GM21529 (cell line): ENCODE measurements around the gene ATG101.
A peak's percentile ranks its signal among the peaks of the same experiment; 100 is the strongest.

ENCODE experiments used
- ATAC-seq: cut with Tn5 transposase; IDR thresholded peaks from one replicate; pipeline ENCODE4 v1.9.1; 2021; ENCODE audit not compliant: unreplicated experiment

ATG101 gene, protein sequence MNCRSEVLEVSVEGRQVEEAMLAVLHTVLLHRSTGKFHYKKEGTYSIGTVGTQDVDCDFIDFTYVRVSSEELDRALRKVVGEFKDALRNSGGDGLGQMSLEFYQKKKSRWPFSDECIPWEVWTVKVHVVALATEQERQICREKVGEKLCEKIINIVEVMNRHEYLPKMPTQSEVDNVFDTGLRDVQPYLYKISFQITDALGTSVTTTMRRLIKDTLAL

DNA sequence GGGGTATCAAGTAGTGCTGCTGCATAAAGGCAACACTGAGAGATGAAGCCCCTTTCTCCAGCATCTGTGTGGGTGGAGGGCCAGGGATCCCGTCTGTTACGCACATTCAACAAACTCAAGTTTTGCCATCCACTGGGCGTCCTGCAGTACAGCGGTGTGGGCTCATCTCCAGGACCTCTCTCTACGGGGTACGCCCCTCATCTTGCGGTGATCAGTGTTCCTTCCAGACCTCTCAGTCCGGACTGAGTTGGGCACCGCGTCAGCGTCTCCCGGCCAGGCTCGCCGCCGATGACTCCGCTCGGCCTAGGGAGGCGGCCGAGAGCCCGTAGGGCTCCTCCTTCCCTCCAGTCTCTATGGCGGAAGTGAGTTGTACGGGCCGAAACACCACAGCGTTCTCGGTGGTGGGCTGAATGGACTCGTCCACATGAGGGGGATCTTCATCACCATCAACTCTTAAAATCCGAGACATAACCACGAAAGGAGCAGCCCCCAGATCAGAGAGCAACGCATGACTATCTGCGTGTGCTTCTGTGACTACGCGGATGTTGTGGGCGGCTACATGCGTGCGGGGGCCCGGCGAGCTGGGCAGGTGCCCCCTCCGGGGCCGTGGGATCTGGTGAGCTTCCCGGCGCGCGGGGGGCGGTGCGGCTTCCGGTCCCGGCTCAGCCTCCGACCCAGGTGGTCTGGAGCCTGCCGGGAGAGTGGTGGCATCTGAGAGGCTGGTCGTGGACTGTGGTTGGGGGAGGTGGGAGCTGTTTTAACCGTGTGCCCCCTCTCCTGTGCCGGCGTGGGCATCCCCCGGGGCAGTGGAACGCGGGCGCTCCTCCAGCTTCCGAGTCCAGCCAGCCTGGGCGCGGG is at the start of gene ATG101:
TSS of gene ATG101 (plus strand) at position 652 of the 858 bp plus-strand sequence. CDS start 3,673 bp downstream, outside the sequence.
- ATAC-seq, result peak; percentile 94

DNA sequence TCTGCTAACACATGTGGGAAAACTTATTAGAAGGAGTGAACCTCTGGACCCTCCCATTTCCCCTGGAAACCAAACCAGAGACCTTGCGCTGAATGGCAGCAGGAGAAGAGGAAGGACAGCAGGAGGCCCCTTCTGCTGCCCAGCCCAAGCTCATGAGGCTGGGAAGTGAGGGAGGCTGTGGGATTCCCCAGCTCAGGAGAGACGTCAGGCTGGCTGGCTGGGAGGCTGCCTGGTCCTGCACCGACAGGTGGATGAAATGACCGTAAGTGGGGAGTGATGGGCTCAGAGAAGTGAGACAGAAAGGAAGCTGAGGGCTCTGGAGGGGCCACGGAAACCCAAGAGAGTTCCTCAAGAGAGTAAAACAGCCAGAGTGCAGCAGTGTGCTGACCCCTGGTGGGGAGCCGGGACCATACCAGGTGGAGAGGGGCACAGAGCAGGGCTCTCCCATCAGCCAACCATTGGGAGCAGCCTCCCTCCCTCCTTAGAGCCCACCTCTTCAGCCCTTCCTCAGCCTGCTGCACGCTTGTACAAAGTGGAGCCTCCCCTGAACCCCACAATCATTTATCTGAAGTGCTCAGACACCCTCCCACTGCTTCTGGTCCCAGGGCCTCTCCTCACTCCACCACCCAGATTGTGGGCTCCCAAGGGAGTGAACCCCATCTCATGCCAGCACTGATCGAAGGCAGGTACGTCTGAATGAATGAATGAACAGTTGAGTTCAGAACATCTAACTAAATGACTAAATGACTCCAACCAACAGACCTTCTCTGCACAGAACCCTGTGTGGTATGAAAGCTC is 49.0 kb upstream of the ATG101 start:
- ATAC-seq, result peak; percentile 45

DNA sequence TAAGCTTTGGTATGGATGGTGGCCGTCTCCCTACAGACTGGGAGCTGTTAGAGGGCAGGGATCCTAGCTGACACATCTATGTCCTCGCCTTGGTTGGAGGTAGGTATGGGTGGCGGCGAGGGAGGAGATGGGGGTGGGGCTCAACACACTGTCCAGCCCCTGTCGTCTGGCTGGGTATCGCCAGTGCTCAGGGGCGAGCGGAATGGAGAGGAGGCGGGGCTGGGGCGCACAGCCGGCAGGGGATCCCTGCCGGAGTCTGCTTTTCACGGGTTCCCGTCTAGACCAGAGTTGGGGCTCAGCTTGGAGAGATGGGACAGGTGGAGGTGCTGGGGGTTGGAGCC is 47.0 kb upstream of the ATG101 start:
- no peak for ATAC-seq

DNA sequence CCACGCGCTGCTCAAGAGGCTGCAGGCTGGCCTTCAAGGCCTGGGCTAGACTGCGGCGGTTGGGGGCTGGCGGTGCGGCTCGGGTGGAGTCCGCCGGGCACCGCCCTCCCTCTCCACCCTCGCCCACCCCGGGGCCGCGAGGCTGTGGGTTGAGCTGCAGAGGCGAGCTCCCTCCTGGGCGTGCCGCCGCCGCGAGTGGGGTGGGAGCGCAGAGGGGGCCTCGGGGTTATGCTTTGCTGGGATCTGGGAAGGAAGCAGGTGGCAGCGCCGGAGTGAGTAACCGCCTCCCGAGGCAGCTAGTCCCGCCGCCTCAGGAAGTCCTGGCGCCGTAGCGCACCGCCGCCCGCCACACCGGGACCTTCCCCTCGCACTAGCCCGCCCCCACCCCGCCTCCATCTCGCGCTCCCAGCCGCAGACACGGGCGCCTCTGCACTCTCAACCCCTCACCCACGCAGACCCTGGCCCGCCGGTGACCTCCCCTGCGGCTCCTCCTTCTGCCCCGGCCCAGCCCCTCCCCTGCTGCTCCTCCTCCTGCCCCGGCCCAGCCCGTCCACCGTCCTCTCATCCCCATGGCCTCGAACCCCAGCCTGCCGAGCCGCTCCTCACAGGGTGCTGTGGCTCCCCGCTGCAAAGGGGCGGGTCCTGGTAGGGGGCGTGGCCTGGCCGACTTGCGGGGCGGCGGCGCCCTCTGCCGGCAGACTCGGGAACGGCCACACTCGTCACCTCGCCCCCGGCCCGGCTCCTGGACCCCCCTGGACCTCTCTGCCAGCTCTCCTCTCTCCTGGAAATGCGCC is 46.4 kb upstream of the ATG101 start:
- ATAC-seq, result peak; percentile 51

DNA sequence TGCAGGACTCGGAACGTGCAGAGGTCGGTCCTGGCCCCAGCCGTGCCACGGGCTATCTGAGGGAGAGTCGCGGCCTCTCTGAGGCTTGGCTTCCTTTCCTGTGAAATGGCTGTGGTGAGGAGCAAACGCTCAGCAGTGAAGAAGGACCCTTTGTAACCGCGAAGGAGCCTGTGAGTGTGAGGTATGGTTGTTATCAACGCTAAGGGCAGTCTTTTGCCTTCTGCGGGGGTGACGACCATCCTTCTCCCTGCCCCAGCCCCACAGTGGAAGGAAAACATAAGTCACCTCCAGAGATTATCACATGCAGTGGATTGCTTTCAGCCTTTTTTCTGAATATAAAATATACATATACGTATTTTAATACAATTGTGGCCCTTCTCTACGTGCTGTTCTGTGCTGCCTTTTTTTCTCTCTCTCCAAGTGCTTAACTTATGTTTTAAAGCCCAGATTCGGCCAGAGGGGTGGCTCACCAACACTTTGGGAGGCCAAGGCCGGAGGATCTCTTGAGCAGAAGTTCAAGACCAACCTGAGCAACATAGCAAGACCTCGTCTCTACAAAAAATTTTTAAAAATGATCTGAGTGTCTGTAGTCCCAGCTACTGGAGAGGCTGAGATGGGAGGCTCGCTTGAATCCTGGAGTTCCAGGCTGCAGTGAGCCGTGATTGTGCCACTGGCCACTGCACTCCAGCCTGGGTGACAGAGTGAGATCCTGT is 45.6 kb upstream of the ATG101 start:
- ATAC-seq, result no peak

DNA sequence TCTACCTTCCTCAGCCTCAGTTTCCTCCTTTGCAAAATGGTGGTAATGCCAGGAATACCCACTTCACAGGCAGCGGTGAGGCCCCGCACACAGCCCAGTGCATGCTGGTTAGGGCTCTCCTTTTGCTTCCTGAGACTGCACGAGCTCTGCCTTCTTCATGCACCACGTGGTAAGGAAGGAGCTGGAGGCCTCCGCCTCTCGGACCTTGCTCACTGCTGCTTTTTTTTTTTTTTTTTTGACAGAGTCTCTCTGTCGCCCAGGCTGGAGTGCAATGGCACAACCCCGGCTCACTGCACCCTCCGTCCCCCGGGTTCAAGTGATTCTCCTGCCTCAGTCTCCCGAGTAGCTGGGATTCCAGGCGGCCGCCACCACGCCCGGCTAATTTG is 44.9 kb upstream of the ATG101 start:
- no peak for ATAC-seq

DNA sequence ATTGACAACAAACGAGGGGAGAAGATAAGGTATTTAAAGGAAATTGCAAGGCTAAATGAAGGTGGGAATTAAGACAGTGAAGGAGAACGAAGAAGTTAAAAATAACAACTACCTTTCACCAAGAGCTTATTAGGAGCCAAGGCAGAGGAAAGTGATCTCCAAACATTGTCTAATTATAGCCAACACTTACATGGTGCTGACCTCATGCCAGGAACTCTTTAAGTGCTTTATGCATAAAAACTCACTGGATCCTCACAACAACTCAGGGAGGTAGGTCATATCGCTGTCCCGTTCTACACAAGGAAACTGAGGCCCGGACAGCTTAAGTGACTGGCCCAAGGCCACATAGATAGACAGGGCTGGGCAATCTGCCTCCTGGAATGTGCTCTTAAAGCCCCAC is 43.5 kb upstream of the ATG101 start:
- ATAC-seq, result no peak

DNA sequence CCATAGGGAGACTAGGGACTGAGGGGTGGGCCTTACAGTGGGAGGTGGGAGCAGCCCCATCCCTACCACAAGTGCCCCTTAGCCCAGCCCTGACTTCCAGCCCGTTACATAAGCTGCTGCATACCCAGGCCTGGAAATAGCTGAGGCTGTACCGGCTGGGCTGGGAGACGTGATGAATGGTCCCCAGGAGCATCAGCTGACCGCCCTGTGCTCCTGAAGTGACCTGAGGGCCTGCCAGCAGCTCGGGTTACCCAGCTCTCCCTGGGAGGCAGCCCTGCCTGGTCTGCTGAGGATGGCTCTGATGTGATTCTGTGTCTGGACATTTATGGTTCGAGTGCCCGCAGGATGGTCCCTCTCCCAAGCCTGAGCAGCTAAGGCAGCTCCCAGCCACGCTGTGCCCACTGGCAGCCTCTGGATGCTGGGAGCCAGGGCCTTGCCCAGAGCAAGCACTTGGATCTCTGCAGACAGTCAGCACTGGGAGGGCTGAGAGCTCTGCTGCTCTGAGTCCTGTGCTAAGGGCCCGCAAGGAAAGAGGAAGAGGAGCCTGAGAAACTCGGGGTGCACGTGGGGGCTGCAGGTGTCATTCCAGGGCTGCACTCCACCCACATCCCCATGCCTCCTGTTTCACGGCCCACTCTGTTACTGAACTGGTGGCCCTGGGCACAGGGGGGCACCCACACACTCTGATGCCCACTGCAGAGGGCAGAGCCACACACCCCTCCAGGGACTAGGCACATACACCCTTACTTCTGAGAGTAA is 42.5 kb upstream of the ATG101 start:
- no peak for ATAC-seq

DNA sequence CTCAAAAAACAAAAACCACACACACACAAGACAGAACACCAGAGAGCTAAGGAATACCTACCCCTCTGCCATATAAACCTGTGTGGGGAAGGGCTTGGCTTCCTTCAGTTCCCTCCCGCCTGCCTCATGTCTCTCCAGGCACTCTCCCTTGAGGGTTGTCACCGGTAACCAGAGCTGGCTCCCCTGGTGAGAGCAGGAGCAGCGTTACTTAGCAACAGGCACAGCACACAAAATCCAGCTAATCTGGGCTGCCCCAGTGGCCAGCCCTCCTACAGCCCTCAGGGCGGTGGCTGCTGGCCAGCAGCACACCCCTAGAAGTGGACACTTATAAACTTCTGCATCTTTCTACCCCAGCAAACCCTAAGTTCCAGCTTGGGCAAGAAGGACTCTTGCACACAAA is 40.1 kb upstream of the ATG101 start:
- no peak for ATAC-seq

DNA sequence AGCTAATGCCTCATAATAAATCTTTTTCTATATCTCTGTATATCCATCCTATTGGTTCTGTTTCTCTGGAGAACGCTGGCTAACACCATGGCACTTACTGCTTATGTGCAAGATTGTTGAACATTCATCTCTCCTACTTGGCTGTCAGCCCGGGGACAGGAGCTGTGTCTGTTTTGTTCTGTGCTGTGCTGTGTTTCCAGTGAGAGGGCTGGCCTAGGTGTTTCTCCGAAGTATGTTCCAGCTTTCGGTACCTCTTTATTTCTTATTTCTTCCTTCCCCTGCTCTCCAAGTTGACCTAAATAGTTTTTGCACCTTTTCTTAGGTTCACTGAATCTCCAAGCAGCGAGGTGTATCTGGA is 37.4 kb upstream of the ATG101 start:
- no peak for ATAC-seq

DNA sequence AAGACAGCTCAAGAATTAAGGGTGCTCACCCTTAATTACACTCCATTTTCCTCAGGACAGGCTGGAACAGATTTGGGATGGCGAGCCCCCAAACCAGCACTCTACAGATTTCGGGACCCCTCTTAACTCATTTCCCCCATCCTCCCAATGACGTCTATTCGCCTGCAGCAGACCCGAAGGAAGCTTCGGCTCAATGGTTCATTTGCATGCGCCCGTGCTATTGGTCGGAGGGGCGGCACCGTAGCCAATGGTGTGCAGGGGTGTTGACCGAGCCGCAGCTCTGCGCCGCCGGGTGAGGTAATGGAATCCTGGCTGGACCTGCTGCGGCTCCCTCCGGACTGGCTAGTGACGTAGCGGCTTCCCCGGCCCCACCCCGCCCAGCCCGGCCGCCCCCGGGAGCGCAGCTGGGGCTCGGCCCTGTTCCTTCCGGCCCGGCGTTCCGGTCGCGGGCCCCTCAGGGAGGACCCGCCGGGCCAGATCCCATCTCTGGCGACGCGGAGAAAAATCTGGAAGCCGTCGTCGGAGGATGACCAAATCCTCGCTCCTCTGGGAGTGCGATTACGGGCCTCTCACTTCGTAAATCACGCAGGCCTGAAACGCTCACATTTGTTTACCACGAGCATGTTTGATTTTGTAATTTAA is 36.9 kb upstream of the ATG101 start:
- ATAC-seq, result peak; percentile 89

DNA sequence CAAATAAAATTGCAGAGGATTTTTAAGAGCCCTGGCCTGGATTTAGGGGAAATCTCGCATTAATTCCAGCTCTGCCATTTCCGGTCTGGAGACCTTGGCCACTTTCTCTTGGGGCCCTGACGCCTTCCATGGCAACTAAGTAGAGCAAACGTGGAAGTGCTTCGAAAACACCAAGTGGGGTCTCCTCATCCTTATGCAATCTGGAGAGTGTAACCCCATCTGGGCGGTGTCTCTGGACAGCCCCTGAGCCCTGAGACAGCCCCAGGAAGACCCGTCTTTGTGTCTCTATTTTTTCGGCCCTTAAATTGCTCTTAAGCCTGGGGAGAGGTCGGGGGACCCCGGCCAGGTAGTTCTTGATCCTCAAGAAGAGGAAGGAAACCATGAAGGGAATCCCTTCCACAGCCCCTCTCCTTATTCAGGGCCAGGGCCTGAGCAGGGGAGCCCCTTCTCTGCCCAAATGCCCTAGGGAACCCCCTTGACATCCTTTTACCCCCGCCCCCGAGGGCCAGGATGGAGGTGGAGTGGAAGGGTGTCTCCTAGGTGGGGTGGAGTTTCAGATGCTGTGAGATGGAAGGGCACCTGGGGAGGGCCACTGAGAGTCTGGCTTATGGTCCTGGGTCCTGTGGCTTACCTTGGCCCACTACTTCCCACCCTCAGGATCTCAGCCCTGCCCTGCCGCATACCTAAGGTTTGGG is 36.2 kb upstream of the ATG101 start:
- no peak for ATAC-seq

DNA sequence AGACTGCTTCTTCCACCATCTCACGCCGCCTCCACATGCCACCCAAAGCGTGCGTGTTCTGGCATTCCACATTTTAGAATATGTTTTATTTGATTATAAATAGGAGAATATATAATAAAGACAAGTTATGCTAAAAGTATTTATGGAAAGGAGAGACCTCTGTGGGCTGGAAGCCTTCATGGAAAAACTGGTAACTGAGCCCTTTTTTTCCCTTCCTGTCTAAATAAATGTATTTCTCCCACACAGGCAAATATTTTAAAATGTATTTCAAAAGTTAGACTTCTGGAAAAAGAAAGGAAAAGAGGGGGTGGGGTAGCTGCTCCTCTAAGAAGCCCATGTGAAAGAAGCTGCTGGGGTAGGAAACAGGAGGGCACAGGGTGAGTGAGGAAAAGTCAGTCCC is 34.6 kb upstream of the ATG101 start:
- no peak for ATAC-seq

DNA sequence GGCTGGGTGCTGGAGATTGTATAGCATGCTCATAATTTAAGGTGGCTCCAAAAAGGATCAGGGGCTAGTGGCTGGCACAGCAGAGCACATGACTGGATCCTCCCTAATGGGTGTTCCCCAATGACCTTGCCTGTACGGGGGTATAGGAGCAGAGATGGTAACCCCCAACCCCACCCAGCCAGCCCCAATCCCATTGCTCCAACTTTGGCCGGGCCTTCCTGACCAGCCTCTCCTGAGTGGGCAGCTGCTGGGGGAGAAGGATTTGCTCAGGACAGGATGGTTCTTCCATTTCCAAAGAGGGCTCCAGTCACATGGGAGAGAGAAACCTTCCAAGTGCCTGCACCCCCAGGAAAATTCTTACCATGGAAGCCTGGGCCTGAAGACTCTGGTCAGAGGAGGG is 33.9 kb upstream of the ATG101 start:
- ATAC-seq, result no peak

DNA sequence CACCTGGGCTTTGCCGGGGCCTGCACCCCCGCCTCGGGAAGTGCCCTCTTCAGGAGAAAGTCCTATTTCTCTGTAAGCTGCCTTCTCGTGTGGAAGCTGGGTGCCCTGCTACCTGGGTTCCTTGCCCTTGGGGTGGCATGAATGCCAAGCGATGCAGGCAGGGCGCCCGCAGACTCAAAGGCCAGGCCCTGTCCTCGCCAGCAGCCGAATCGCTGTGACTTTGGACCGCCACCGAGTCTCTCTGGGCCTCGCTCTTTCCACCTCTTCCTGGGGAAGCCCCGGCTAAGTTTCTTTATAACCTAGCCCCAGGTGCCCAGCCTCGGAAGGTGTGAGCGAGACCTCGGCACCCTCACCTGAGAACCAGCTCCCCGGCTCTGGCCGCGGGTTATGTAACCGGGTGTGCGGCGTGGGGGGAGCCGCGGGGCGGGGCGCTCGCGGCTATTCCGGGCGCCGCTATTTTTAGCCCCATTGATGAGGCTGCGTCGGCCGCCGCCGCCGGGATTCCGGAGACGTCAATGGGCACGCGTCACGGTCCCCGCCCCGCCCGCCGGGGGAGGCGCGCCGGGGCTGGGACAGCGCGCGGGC is 33.1 kb upstream of the ATG101 start:
- peak; percentile 43 for ATAC-seq

DNA sequence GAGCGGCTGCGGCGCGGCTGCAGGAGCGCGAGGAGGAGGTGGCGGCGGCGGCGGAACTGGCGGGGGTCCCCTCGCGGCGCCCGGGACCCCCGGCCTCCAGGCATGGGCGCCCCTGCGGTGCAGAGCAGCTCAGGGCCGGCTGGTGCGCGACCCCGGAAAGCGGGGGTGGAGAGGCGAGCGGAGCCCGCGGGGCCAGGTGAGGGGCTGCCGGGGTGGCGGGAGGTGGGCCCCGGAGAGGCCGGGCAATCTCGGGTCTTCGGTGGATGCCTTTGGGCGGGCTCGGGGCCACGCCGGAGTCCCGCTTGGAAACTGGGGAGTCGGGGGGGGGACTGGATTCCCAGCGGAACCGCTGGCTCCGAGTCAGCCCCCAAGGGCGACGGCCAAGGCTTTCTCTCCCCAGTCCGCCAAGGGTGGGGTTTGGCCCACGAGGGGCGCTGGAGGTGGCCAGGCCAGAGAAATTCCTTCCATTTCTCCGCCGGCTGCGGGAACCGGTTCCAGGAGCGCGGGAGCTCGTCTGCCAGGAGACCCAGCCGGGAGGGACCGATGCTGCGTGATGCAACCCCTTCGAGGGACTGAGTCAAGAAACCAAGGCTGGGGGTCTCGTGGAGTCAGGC is 32.4 kb upstream of the ATG101 start:
- ATAC-seq, result no peak

DNA sequence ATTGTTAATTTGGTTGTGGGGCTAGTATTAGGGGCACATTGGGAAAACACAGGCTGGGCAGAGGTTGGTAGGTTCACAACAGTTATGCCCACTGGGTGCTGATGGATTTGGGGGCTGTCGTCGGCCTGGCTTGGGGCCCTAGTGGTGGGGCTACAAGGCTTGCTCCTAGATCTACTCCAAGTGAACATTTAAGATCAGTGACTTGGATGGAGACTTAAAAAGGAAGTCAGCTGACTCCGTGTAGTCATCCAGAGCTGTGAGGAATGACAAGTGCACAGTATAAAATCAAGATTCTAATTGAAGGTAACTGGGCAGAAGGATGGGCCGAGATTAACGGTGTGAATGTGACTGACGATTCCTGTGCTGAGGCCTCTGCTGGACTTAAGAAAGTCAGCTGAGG is 31.3 kb upstream of the ATG101 start:
- no peak for ATAC-seq

DNA sequence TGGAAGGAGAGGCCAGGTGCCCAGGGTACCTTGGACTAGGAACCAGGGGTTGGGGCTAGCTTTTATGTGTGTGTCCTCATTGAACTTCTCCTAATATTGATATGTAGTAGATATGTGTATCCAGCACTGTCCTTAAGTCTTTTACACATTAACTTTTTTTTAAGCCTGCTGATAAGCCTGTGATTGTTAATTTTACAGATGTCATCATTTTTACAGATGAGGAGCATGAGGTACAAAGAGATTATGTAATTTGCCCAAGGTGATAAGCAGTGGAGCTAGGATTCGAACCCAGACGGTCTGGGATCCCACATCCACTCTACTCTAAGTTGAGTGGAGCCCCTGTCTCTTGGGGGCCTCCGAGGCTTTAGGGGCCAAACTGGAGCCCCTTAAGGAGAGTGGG is 28.7 kb upstream of the ATG101 start:
- no peak for ATAC-seq
